Brain microvascular endothelial cell (primary cell): ENCODE measurements around the gene QSOX2.

Source experiments
- DNase-seq: peaks from one replicate; pipeline ENCODE4 v3.0.0-alpha.2; 2020
- H3K27ac ChIP-seq: fragments of 250-450 bp; sonication (Bioruptor Pico); 2 replicates; pipeline ENCODE4 v1.5.1; 2020; ENCODE audit warnings: mild to moderate bottlenecking, moderate library complexity
- H3K27me3 ChIP-seq: fragments of 250-450 bp; sonication (Bioruptor Pico); replicated peaks from 2 replicates; pipeline ENCODE4 v1.5.1; 2020; ENCODE audit warnings: mild to moderate bottlenecking
- H3K36me3 ChIP-seq: fragments of 250-450 bp; sonication (Bioruptor Pico); replicated peaks from 2 replicates; pipeline ENCODE4 v1.5.1; 2020; ENCODE audit warnings: mild to moderate bottlenecking
- H3K4me3 ChIP-seq: 2 replicates; pipeline ENCODE4 v1.5.1; 2011; ENCODE audit warnings: low read depth, mild to moderate bottlenecking, control low read depth, low read length, moderate library complexity
- CTCF ChIP-seq: IDR thresholded peaks from 2 replicates; pipeline ENCODE4 v1.5.1; 2011; ENCODE audit warnings: low read depth, mild to moderate bottlenecking, moderate library complexity, low read length, control low read depth, inconsistent platforms; ENCODE audit errors: missing control alignments
- in situ Hi-C: cut with HindIII; loops from 2 replicates; pipeline ENCODE4 v1.10.0; 2017; ENCODE audit warnings: low sequenced_read_pairs, low pct_ligation_motif_present

The QSOX2 gene

GRCh38 chr9:136286987-136287379 is 41.4 kb upstream of the QSOX2 start:
- H3K4me3 ChIP-seq, result no peak overlapping the region
- H3K36me3 ChIP-seq, result no peaks in the 10 kb centered on the region
- no peak overlapping the region for H3K27ac ChIP-seq
- TF ChIP-seq CTCF, result no peak
- peaks cover 2% of the 10 kb centered on the region for H3K27me3 ChIP-seq
- no peak for DNase-seq
- in situ Hi-C loops, result no loop called here

- Histone ChIP-seq H3K27ac (no peak overlapping the region), H3K27me3 (peaks cover 2% of the 10 kb centered on the region), H3K4me3 (no peak overlapping the region), H3K36me3 (no peaks in the 10 kb centered on the region)
- in situ Hi-C loops, result no loop called here
- no peak for TF ChIP-seq CTCF
- DNase-seq, result no peak
Measured at GRCh38 chr9:136286359-136286986, 40.9 kb upstream of the QSOX2 start.

- no peak for TF ChIP-seq CTCF
- Histone ChIP-seq H3K27ac (no peak overlapping the region), H3K36me3 (no peaks in the 10 kb centered on the region), H3K27me3 (peaks cover 2% of the 10 kb centered on the region), H3K4me3 (no peak overlapping the region)
- DNase-seq, result no peak
- in situ Hi-C loops, result no loop called here
Measured at GRCh38 chr9:136285501-136286358, 40.1 kb upstream of the QSOX2 start.

- DNase-seq, result no peak
- no peaks in the 10 kb centered on the region for H3K36me3 ChIP-seq
- no peak for TF ChIP-seq CTCF
- peaks cover 2% of the 10 kb centered on the region for H3K27me3 ChIP-seq
- in situ Hi-C loops, result no loop called here
- no peak overlapping the region for H3K4me3 ChIP-seq
- H3K27ac ChIP-seq, result no peak overlapping the region
Measured at GRCh38 chr9:136284951-136285350, 39.3 kb upstream of the QSOX2 start.

- in situ Hi-C loops, result no loop called here
- Histone ChIP-seq H3K36me3 (no peaks in the 10 kb centered on the region), H3K27ac (no peak overlapping the region), H3K4me3 (no peak overlapping the region), H3K27me3 (peaks cover 2% of the 10 kb centered on the region)
- no peak for DNase-seq
- TF ChIP-seq CTCF, result no peak
Measured at GRCh38 chr9:136284311-136284710, 38.7 kb upstream of the QSOX2 start.
